GM12873 (cell line): ENCODE results near the gene PRKG1.

Experiments used
- CTCF ChIP-seq: IDR thresholded peaks from 2 replicates; pipeline ENCODE4 v1.5.1; 2012; ENCODE audit warnings: low read depth, mild to moderate bottlenecking, moderate library complexity, low read length, control low read depth; ENCODE audit not compliant: insufficient read depth; ENCODE audit errors: missing control alignments

The PRKG1 gene

GRCh38 chr10:51156926-51157325 is 82.6 kb downstream of the PRKG1 start:
- TF ChIP-seq CTCF: no peak

GRCh38 chr10:51158832-51159231 is 84.5 kb downstream of the PRKG1 start:
- no peak for TF ChIP-seq CTCF

GRCh38 chr10:51159841-51160240 is 85.6 kb downstream of the PRKG1 start:
- TF ChIP-seq CTCF: no peak

GRCh38 chr10:51162002-51162401 is 87.7 kb downstream of the PRKG1 start:
- TF ChIP-seq CTCF: no peak

GRCh38 chr10:51168086-51168815 is 94.0 kb downstream of the PRKG1 start:
- no peak for TF ChIP-seq CTCF

- TF ChIP-seq CTCF: no peak
Measured at GRCh38 chr10:51169111-51169510, 94.8 kb downstream of the PRKG1 start.

- no peak for TF ChIP-seq CTCF
Measured at GRCh38 chr10:51170518-51171245, 96.4 kb downstream of the PRKG1 start.
